ENCODE results near the gene MYO1C.

DNA sequence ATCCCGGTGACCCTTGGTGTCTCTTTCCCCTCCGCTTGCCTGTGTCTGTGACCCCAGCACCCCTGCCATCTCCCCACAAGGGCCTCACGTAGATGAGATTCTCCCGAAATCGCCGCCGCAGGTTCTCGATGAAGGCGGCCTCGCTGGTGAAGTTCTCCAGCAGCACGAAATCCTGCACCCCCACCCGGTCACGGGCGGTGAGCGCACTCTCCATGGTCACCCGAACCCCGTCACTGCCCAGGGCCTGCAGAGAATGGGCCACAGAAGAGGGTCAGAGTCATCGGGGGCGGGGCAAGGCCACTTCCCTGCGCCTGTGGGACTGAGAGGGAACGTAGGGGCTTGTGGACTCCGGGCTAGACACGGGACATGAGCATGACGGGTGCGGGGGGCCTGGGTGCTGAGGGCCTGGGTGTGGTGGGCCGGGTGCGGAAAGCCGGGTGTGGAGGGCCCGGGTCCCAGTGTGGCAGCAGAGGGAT lies 8.4 kb downstream of the MYO1C start:
- TF ChIP-seq SIN3A (IDR thresholded peaks at IDR 0.05; ENCODE audit: borderline replicate concordance, insufficient read depth, low read depth, low read length) (no peak), CTCF (IDR thresholded peaks at IDR 0.05) (no peak), POLR2AphosphoS5 (IDR thresholded peaks at IDR 0.05; ENCODE audit: low read depth, low read length) (no peak), REST (IDR thresholded peaks at IDR 0.05; ENCODE audit: insufficient read depth in 1 of 2, low read depth in 2 of 2, low read length in 1 of 2) (no peak)
